HG03342 (cell line): ENCODE measurements around the gene ARMC9.
"Not testable (repeated sequence)": the region's sequence is repeated elsewhere in the genome, so short reads cannot be mapped to it uniquely, and the experiment has no call there.

ENCODE experiments used
- ATAC-seq: cut with Tn5 transposase; IDR thresholded peaks from one replicate; pipeline ENCODE4 v1.9.1; 2021; ENCODE audit warnings: mild to moderate bottlenecking, moderate library complexity; ENCODE audit not compliant: unreplicated experiment

The ARMC9 gene

DNA sequence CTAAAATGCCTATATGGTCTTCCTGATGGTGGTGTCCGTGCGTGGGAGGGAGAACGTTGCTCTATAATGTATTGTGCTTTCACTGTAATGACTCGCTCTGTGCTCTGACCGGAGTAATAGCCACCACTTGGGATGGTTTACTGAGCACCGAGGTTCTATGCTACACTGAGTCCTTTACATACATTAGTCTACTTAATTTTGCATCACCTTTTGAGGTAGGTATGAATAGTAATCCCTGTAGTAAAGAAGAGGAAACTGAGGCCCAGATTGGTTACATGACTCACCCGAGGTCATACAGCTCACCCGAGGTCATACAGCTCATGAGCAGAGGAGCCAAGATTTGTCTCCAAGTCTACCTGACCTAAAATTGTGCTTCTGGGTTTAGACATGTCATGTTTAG lies 79.5 kb downstream of the ARMC9 start:
- ATAC-seq: no peak

GRCh38 chr2:231278868-231279267 lies 80.4 kb downstream of the ARMC9 start:
- ATAC-seq: no peak

GRCh38 chr2:231280846-231281245 lies 82.4 kb downstream of the ARMC9 start:
- no peak for ATAC-seq

GRCh38 chr2:231284296-231284695 lies 85.9 kb downstream of the ARMC9 start:
- no peak for ATAC-seq

- no peak for ATAC-seq
These were observed 88.5 kb downstream of the ARMC9 start for GRCh38 chr2:231286964-231287363.

DNA sequence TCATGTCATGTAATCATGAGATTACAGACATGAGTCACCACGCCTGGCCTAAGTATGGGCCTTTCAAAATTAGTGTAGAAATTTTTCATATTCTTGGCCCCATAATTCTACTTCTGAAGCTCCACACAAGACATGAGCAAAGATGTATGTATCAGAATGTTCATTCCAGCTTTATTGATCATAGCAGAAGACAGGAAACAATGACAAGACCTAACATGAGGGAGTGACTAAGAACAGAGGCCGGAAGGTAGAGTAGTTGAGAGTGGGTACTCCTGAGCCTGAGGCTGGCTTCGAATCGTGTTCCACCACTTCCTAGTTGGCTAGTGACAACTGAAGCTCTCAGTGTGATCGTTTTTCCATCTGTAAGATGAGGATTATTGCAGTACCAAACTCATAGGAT lies 89.3 kb downstream of the ARMC9 start:
- ATAC-seq: no peak

GRCh38 chr2:231288590-231288989 lies 90.2 kb downstream of the ARMC9 start:
- no peak for ATAC-seq

GRCh38 chr2:231290321-231291015 lies 92.0 kb downstream of the ARMC9 start:
- ATAC-seq: no peak

GRCh38 chr2:231292472-231293134 lies 94.2 kb downstream of the ARMC9 start:
- ATAC-seq: no peak

DNA sequence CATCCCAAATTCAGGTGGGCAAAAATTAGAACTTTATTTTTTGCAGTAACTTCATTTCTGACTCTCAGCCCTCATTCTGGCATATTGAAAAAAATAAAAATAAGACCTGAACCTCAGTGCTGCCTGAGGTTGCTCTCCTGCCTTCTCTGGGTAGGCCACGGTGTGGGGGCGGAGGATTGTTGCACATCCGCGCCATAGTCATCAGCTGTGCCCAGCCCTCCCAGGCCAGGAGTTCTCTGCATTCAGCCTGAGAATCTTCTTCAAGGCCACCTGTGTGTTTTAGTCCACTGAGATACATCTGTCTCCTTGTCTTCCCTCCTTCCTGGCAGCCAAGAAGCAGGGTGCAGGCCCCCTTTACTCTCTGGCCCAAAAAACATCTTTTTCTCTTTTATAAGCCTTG lies 94.7 kb downstream of the ARMC9 start:
- ATAC-seq: no peak

GRCh38 chr2:231294116-231294515 lies 95.7 kb downstream of the ARMC9 start:
- no peak for ATAC-seq

- ATAC-seq: no peak
These were observed 96.3 kb downstream of the ARMC9 start for GRCh38 chr2:231294571-231295362.

GRCh38 chr2:231295363-231295655 lies 96.9 kb downstream of the ARMC9 start:
- ATAC-seq: no peak

DNA sequence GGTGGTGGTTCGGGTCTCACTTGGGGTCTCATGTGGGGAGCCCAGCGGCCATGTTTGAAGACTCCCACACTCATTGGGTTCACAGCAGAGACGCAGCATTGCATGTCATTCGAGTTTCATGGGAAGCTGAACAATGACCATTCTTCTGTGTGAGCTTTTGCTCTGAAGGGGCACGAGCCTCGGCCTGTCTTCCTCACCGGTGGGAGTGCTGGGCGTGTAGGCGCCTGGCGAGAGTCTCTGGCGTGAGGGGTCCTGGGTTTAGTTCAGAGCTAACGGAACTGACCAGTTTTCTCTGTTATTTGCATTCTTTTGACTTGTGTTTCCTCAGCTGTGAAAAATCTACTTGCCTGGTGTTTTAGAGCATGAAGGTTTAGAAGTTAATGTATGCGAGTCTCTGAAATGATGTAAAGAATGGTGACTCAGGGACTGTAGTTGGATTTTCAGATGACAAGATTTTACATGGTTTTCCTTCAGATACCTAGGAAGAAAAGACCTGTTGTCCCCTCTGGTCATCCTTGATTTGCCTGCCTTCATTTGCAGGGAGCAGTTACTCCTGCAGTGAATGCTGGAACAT lies 98.1 kb downstream of the ARMC9 start:
- no peak for ATAC-seq

DNA sequence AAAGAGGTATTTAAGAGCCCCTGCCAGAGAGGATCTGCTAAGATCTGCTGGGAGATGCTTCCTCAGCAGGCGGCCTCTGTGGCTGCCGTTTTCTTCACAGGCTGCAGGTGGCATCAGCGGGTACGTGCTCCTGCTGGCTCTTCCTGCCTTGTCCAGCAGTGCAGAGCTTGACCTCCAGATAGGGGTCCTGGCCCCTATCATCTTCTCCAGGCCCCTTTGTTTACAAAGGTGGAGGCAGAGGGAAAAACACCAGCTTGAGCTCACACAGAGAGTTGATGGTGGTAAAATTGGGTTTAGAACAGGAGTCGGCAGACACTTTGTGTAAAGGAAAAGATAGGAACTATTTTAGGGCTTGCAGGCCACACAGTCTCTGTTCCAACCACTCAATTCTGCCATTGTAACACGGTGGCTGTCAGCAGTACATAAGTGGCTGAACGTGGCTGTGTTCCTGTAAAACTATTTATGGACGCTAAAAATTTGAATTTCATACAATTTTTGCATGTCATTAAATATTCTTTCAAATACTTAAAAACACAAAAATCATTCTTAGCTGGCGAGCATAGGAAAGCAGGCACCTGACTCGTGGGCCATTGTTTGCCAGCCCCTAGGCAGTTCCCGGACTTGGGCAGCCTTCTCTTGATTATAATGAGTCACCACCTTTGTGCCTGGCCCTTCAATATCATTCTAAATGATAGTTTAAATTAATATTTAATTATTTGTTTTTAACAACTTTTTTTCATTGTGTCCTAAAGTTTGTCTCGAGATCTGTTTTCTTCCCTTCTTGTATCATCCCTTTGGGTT lies 98.9 kb downstream of the ARMC9 start:
- ATAC-seq: peak; percentile 51

GRCh38 chr2:231298091-231298490 lies 99.7 kb downstream of the ARMC9 start:
- no peak for ATAC-seq

- ATAC-seq: no peak
These were observed 100.8 kb downstream of the ARMC9 start for GRCh38 chr2:231299267-231299666.

DNA sequence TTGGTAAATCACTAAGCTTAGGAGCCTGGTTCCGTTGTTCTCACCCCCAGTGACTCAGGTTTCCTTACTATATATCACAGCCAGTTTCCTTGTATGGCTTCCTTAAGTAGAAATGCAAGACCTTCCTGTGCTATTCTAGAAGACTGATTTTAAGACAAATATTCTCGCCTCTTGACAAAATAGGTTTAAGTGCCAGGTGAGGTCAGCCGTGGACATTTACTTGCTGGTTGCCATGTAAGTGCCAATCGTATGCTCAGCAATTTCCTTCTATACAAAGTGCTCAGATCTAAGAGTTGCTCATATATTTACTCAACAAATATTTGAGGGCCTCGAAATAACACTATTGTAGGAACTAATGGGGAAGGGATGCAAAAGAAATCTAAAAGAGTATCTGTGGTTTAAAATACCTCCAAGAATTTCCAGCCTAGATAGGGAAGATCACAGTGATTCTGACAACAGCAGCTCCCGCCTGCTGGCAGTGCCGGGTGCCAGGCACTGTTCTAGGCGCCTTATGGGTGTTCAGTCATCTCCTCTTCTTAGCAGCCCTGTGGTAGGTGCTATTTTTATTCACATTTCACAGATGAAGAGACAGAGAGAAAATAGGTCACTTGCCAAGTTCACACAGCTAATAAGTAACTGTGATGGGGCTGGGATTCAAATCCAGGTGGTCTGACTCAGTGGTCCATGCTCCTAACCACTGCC lies 101.7 kb downstream of the ARMC9 start:
- peak; percentile 43 for ATAC-seq

DNA sequence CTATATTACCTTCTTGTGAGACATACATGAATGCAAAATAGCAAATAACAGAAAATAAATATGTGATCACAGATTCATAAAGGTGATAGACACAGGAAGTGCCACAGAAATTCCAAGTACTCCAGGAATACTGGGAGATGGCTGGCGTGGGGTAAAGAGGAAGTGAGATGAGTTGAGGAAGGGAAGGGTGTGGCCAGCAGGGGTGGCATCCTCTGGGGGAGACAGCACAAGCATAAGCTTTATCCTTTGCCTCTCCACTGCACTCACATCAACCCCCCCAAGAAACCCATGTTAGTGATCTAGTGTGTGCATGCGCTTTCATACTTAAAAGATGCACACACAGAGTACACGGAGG lies 102.3 kb downstream of the ARMC9 start:
- ATAC-seq: peak; percentile 46

- not testable (repeated sequence) for ATAC-seq
These were observed 105.8 kb downstream of the ARMC9 start for GRCh38 chr2:231304259-231304658.
